Endodermal cell (in vitro differentiated cells): Measurements from ENCODE around the gene NGDN. TPM values are rescaled to one million over a fixed set of nuclear protein-coding genes. Genes with fewer than 3 reads are reported as not detected.

Experiments used
- DNase-seq: peaks from one replicate; pipeline ENCODE4 v3.0.0-alpha.2; 2017
- H3K27ac ChIP-seq: 2 replicates; pipeline ENCODE4 v1.5.1; 2013; ENCODE audit warnings: mild to moderate bottlenecking, low read depth, low read length, moderate library complexity
- H3K27me3 ChIP-seq: 2 replicates; pipeline ENCODE4 v1.6.1; 2013; ENCODE audit warnings: mild to moderate bottlenecking, low read length, moderate library complexity; ENCODE audit not compliant: insufficient read depth, control insufficient read depth, poor library complexity, severe bottlenecking
- H3K36me3 ChIP-seq: 2 replicates; pipeline ENCODE4 v1.7.0; 2013; ENCODE audit warnings: mild to moderate bottlenecking, low read length, moderate library complexity; ENCODE audit not compliant: control insufficient read depth, insufficient read depth
- H3K4me1 ChIP-seq: one replicate; pipeline ENCODE4 v1.7.0; 2013; ENCODE audit warnings: low read length; ENCODE audit not compliant: control insufficient read depth, insufficient read depth
- H3K4me3 ChIP-seq: 2 replicates; pipeline ENCODE4 v1.5.1; 2013; ENCODE audit warnings: mild to moderate bottlenecking, low read length, moderate library complexity
- H3K9ac ChIP-seq: 2 replicates; pipeline ENCODE4 v1.6.1; 2013; ENCODE audit warnings: mild to moderate bottlenecking, low read length, moderate library complexity; ENCODE audit not compliant: poor library complexity, severe bottlenecking; ENCODE audit errors: extremely low read depth
- H3K9me3 ChIP-seq: 2 replicates; pipeline ENCODE4 v1.6.1; 2013; ENCODE audit warnings: mild to moderate bottlenecking, low read length, moderate library complexity; ENCODE audit not compliant: control insufficient read depth
- H3K27ac Mint-ChIP-seq: 2 replicates; pipeline ENCODE4 v1.8.0; 2020; ENCODE audit warnings: mixed read lengths
- H3K27me3 Mint-ChIP-seq: 2 replicates; pipeline ENCODE4 v1.8.0; 2021; ENCODE audit warnings: mild to moderate bottlenecking, mixed read lengths; ENCODE audit not compliant: insufficient read depth
- H3K36me3 Mint-ChIP-seq: 2 replicates; pipeline ENCODE4 v1.8.0; 2020; ENCODE audit warnings: low read depth, mixed read lengths
- H3K4me1 Mint-ChIP-seq: 2 replicates; pipeline ENCODE4 v1.8.0; 2020; ENCODE audit warnings: mixed read lengths
- H3K4me3 Mint-ChIP-seq: 2 replicates; pipeline ENCODE4 v1.8.0; 2020; ENCODE audit warnings: mild to moderate bottlenecking, moderate library complexity, mixed read lengths
- H3K9me3 Mint-ChIP-seq: 2 replicates; pipeline ENCODE4 v1.8.0; 2020; ENCODE audit warnings: mild to moderate bottlenecking, mixed read lengths
- WGBS, 2 experiments: methylation state at CpG; one replicate each; pipeline versions ENCODE4 v1.1.5 to v1.1.7; 2013; ENCODE audit warnings: missing lambda C conversion rate in 2 of 2, mixed read lengths in 1 of 2; ENCODE audit not compliant: insufficient coverage in 1 of 2, insufficient read length in 1 of 2; 5-methylcytosine and 5-hydroxymethylcytosine counted together
- total RNA-seq, 2 donors: library from RNA; stranded (reverse); fragmentation: NEBNext Ultra II Directional in 1 of 2; extraction: Animal tissue kit (Norgen Biotek cat#: 25700) in 1 of 2; gene quantifications; 2 replicates in 1 of 2; 3 replicates in 1 of 2; pipeline ENCODE4 v1.2.1, GENCODE V29; 2021
- TF ChIP-seq, protein P1 (sequence below): fragments of 200-600 bp; sonication (generic); conservative IDR thresholded peaks from 2 replicates; pipeline ENCODE4 v1.5.0; 2021; ENCODE audit warnings: antibody characterized with exemption, mild to moderate bottlenecking

Gene NGDN
- total RNA-seq, 2 donors from 2014 or later: 43.2 to 45.3 TPM

DNA sequence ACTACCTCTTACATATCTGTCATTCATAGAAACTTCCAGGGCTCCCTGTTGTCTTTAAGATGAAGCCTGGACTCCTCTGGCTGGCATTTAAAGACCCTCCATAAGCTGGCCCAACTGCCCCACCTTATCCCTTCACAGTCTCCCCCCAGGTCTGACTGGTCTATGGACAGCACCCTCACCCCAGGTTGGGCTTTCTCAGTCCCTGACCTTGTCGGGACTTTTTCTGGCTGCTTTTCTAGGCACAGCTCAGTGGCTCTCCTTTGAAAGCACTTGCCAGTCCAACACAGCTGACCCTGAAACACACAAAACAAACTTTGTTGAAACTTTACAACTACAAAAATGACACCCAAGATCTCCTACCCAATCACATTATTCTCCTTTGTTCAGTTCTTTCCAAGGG, 20.2 kb upstream of the NGDN start:
- no peaks in the 10 kb centered on the region for H3K27me3 ChIP-seq
- no peak overlapping the region for H3K27ac ChIP-seq
- Mint-ChIP-seq H3K9me3 (no peaks in the 10 kb centered on the region), H3K27ac (no peak overlapping the region), H3K27me3 (no peaks in the 10 kb centered on the region), H3K36me3 (no peaks in the 10 kb centered on the region), H3K4me3 (no peak overlapping the region), H3K4me1 (peaks cover 10% of the 10 kb centered on the region)
- H3K4me3 ChIP-seq: no peak overlapping the region
- H3K4me1 ChIP-seq: no peaks in the 10 kb centered on the region
- WGBS, 2 experiments: 85 to 88% methylated on average over 1 of the region's 1 CpG
- no peak overlapping the region for H3K9ac ChIP-seq
- no peaks in the 10 kb centered on the region for H3K36me3 ChIP-seq
- H3K9me3 ChIP-seq: no peaks in the 10 kb centered on the region
- TF ChIP-seq, protein P1, sequence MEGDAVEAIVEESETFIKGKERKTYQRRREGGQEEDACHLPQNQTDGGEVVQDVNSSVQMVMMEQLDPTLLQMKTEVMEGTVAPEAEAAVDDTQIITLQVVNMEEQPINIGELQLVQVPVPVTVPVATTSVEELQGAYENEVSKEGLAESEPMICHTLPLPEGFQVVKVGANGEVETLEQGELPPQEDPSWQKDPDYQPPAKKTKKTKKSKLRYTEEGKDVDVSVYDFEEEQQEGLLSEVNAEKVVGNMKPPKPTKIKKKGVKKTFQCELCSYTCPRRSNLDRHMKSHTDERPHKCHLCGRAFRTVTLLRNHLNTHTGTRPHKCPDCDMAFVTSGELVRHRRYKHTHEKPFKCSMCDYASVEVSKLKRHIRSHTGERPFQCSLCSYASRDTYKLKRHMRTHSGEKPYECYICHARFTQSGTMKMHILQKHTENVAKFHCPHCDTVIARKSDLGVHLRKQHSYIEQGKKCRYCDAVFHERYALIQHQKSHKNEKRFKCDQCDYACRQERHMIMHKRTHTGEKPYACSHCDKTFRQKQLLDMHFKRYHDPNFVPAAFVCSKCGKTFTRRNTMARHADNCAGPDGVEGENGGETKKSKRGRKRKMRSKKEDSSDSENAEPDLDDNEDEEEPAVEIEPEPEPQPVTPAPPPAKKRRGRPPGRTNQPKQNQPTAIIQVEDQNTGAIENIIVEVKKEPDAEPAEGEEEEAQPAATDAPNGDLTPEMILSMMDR: no peak
- DNase-seq: no peak

DNA sequence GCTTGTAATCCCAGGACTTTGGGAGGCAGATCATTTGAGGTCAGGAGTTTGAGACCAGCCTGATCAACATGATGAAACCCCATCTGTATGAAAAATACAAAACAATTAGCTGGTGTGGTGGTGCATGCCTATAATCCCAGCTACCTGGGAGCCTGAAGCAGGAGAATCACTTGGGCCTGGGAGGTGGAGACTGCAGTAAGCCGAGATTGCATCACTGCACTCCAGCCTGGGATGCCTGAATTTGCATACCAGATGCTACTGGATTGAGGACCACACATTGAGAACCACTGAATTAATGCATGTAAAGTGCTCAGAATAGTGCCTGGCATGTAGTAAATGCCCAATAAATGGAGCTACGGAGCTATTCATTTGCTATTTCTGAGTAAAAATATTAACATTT, 19.1 kb upstream of the NGDN start:
- H3K4me3 ChIP-seq: no peak overlapping the region
- H3K27ac ChIP-seq: no peak overlapping the region
- Mint-ChIP-seq H3K27me3 (peaks cover 2% of the 10 kb centered on the region), H3K27ac (no peak overlapping the region), H3K9me3 (no peaks in the 10 kb centered on the region), H3K4me3 (no peak overlapping the region), H3K4me1 (peaks cover 10% of the 10 kb centered on the region), H3K36me3 (no peaks in the 10 kb centered on the region)
- no peak overlapping the region for H3K9ac ChIP-seq
- H3K36me3 ChIP-seq: no peaks in the 10 kb centered on the region
- no peak for DNase-seq
- TF ChIP-seq, protein P1: no peak
- no peaks in the 10 kb centered on the region for H3K4me1 ChIP-seq
- H3K9me3 ChIP-seq: no peaks in the 10 kb centered on the region
- H3K27me3 ChIP-seq: no peaks in the 10 kb centered on the region
- 52 to 80% methylated on average over 1 to 2 of the region's 2 CpGs for WGBS, 2 experiments

DNA sequence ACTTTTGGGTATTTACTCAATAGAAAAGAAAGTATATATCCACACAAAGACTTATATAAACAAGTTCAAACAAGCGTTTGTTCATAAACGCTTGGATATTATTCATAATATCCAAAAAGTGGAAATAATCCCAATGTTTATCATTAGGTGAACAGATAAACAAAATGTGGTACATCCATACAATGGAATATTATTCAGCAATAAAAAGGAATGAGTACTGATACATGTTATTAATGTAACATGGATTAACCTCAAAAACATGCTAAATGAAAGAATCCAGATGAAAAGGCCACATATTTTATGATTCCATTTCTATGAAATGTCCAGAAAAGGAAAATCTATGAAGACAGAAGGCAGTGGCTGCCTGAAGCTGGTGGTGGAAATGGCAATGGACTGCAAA, 17.3 kb upstream of the NGDN start:
- TF ChIP-seq, protein P1: no peak
- Histone ChIP-seq H3K36me3 (no peaks in the 10 kb centered on the region), H3K4me1 (no peaks in the 10 kb centered on the region), H3K4me3 (no peak overlapping the region), H3K9me3 (no peaks in the 10 kb centered on the region), H3K9ac (no peak overlapping the region), H3K27ac (no peak overlapping the region), H3K27me3 (no peaks in the 10 kb centered on the region)
- Mint-ChIP-seq H3K4me3 (no peak overlapping the region), H3K27me3 (peaks cover 4% of the 10 kb centered on the region), H3K4me1 (peaks cover 10% of the 10 kb centered on the region), H3K36me3 (no peaks in the 10 kb centered on the region), H3K9me3 (no peaks in the 10 kb centered on the region), H3K27ac (no peak overlapping the region)
- WGBS, 2 experiments: 100% methylated on average over 2 of the region's 2 CpGs; no CpG with 5 or more reads in 1 of the 2 experiments
- DNase-seq: no peak
